Measurements from ENCODE around the gene PRXL2C.
"Not testable (repeated sequence)": the region's sequence is repeated elsewhere in the genome, so short reads cannot be mapped to it uniquely, and the experiment has no call there.

The PRXL2C gene

DNA sequence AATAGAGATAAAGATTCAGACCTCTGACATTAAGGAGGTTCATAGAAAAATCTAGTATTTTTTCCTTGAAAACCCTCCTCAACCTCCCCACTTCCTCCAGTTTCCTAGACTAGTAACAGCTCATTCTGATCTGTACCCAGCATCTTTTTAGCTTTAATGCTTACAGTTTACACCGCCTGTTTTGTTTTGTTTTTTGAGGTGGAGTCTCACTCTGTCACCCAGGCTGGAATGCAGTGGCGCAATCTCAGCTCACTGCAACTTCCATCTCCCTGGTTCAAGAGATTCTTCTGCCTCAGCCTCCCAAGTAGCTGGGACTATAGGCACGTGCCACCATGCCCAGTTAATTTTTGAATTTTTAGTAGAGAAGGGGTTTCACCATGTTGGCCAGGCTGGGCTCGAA, 40.5 kb downstream of the PRXL2C start:
- not testable (repeated sequence) for DNase-seq (ENCODE audit: insufficient read length, low spot score); FAIRE-seq

DNA sequence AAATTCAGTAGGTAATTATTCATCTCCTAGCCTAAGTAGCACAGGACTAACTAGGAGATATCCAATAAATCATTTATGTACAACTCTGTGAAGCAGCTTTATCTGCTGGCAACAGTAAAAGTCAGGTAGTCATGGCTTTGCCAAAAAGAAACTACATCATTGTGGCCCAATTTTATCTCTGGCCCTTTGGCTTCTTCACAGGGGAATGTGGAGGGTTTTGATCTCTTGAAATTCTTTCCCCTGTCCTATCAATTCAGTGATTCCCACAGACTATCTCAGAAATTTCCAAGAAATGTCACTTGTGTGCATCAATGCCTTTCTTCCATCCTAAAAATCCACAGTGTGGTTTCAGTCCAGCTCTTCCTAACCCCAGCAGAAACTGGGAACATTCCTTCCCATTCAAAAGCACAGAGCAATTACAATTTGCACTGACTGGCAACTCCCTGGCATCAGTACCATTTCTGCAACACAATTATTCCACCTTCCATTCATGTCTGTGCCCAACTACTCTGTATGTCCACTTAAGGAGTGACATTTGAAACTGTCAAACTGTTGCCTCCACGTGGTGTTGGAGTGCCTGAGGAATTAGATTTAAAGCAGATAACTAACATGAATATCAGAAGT, 42.0 kb downstream of the PRXL2C start:
- DNase-seq (ENCODE audit: insufficient read length, low spot score) (no peak), FAIRE-seq (no peak)

DNA sequence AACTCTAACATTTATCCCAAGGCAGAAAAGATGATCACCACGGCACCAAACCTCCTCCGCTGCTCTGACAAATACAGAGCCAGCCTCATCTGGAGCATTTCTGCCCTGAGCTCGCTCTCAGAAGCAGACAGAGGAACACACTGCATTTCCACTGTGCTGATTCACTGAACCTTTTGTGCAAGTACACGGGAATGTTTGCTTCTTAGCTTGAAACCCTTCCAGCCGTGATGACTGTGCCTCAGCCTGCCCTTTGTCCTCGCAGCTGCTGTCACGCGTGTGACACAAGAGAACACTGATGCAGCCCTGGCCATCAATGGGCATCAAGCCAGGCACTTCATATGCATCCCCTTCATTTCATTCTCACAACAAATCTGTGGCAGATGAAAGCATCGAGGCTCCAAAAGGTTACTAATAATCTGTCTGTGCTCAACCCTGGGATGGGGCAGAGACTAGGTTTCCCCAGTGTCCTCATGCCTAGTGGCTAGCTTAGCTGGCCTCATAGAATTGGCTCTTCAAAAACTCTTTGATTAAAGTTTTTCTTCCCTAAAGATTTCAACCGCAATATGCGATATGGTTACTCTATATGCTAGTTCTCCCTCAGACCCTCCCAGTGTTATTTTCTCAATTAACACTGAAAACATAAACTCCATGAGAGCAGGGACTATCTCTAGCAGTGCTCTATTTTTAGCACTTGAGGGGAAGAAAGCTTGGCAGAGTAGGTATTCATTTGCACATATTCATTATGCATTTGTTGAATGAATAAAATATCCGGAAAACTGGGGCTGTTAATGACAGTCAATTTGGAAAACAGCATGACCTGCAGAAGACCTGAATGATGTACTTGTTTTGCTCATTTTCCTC, 42.8 kb downstream of the PRXL2C start:
- no peak for FAIRE-seq
- DNase-seq (ENCODE audit: insufficient read length, low spot score) = no peak

DNA sequence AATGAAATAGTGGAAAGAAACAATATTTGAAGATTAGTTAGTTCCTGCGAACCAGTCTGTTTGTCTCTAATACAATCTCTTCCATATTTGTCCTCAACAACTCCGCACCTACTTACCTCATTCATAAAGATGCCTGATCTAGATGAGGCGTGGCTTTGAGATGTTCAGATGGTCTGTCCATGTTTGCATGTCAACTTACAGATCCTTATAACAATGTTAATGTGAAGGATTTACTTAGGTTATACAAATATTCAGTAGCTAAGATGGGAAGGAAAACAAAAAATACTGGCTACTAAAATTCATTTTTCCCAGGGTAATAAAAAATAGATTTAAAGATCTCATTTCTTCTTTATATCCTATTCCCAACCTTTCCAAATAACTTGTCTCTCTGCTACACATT, 43.8 kb downstream of the PRXL2C start:
- FAIRE-seq = no peak
- no peak for DNase-seq (ENCODE audit: insufficient read length, low spot score)

DNA sequence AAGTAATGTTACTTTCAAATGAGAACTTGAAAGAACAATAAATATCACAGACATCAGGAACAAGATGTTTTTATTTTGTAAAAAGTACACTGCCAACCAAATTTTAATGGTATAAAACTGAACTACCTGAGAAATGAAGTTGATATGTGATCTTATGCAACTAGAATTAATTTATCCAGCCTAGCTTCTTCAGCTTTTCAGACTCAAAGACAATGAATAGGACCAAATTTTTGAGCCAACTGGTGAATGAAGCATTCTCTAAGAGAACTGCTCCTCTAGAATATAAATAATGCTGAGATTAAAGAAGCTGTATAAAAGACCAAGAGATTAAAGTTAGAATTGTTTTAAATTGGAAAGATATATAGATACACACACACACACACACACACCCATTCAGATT, 45.4 kb downstream of the PRXL2C start:
- FAIRE-seq = no peak
- no peak for DNase-seq (ENCODE audit: insufficient read length, low spot score)

DNA sequence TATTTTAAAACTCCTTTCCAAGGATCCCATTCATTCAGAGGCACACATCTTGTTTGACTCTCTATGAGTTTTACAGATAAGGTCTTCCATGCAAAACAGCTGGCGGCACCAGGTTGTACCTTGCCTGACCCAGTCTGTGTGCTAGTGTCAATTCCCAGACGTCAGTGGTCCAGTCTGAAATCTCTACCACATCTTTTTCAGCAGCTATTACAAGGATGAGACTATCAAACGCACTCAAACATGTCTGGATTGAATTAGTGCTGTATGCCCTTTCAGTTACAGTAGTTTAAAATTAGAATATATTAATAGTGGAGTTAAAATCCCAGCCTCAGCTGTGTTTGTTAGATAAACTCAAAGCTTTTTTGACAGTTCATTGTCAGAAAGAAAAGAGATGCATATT, 47.1 kb downstream of the PRXL2C start:
- DNase-seq (ENCODE audit: insufficient read length, low spot score) (no peak), FAIRE-seq (no peak)

DNA sequence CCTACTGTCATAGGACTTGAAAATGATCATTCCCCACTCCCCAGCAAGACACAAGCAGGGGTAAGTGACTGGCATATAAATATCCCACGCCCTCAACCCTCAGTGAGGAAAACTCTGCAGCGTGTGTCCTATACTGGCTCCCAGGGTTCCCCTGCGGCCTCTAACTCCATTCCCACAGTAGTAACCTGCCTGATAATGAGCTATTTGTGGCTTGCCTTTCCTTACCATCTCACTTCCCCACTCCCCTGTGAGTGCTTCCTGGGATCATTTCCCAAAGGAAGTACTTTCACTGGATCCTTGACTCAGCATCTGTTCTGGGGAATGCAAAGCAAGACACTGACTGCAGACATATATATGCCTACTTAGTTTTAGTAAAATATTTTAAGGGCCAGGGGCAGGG, 49.8 kb downstream of the PRXL2C start:
- DNase-seq (ENCODE audit: insufficient read length, low spot score) = no peak
- no peak for FAIRE-seq

DNA sequence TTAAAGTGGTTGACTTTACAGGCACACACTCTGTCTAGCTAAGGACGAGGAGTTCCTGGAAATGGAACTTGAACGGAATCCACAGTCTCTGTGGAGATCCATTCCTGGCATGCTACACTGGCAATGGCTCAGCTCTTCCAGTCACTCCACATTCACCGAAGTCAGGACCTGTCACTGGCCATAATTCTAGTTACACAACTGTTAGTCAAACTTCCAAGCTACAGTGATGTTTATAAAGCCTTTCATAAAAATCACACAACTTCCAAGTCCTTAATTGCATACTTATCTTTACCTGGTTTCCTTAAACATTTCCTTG, 51.2 kb downstream of the PRXL2C start:
- DNase-seq (ENCODE audit: insufficient read length, low spot score) (no peak), FAIRE-seq (no peak)

DNA sequence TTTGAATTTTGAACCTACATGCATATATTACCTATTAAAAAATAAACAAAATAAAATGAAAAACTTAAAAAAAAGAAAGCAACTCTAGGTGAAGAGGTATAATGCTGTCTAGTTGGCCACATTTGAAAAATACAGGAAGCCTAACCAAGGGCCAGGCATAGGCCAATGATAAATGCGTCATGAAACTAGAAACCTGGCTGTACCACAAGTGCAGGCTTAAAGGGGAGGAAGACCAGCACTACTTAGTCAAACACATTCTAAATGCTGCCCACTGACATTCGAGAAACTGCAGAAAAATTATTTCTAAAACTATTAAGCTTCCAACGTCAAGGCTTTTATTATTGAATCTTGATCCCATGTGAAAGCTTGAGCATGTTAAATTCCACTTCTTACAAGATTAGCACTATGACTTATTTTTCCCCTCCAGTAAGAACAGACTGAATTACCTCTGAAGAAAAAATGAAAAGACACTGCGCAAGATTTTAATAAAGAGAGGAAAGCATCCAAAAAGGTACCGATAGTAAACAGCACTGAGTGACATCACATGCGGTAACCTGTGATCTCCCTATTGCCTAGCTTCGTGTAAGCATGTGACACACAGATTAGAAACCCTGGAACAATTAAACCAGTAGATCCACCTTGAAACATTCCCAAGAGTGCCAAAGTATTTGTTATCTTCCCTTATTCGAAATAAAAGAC, 51.7 kb downstream of the PRXL2C start:
- DNase-seq (ENCODE audit: insufficient read length, low spot score) (no peak), FAIRE-seq (no peak)

DNA sequence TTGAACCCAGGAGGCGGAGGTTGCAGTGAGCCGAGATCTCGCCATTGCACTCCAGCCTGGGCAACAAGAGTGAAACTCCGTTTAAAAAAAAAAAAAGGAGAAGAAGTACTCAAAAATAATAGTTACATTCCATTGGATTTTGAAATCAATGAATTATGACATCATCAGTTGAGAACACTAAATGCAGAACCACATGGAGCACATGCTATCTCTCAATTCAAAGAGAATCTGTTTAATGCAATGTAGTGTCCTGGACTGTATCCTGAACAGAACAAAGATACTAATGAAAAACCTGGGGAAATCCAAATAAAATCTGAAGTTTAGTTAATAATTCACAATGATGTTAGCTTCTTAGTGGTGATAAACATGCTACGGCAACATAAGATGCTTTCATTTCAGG, 55.8 kb downstream of the PRXL2C start:
- FAIRE-seq (no peak), DNase-seq (ENCODE audit: insufficient read length, low spot score) (no peak)

DNA sequence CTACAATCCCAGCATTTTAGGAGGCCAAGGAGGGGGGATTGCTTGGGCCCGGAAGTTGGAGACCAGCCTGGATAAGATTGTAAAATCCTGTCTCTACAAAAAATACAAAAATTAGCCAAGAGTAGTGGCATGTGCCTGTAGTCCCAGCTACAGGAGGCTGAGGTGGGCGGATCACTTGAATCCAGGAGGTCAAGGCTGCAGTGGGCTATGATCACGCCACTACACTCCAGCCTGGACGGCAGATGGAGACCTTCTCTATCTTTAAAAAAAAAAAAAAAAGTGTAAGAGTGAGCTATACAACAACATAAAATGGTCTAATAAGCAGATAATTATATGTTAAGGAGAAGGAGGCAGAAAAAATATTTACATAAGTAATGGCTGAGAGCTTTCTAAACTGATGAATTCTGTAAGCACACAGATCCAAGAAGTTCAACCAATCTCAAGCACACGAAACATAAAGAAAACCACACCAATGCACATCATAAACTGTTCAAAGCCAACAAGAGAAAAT, 58.5 kb downstream of the PRXL2C start:
- DNase-seq (ENCODE audit: insufficient read length, low spot score) = no peak
- no peak for FAIRE-seq

Data from GM19239 (cell line).